Suppressor macrophage treated with lipopolysaccharide for 4 hours (primary cell): ENCODE measurements around the gene CACNA1B.

Experiments
- DNase-seq: peaks from one replicate; pipeline ENCODE4 v3.0.0-alpha.2; 2020

CACNA1B gene

DNA sequence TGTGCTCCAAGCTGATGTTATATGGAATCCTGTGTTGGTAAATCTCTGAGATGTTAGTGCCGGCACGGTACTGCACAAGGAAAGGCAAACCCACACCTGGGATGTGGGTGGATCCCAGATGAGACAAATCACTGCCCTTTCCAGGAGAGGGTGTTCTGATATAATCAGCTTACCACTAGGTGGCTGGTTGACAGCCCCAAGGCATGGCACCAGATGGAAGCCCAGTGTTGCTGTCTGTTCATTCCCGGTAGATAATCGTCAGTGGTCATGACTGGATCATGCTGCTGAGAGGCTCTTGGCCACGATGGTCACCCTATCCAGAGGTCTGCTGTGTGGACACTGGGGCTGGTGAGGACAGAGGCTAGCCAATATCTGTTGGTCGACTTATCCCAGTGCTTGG, 184.0 kb downstream of the CACNA1B start:
- DNase-seq = no peak

GRCh38 chr9:138062196-138062595, 184.6 kb downstream of the CACNA1B start:
- no peak for DNase-seq

DNA sequence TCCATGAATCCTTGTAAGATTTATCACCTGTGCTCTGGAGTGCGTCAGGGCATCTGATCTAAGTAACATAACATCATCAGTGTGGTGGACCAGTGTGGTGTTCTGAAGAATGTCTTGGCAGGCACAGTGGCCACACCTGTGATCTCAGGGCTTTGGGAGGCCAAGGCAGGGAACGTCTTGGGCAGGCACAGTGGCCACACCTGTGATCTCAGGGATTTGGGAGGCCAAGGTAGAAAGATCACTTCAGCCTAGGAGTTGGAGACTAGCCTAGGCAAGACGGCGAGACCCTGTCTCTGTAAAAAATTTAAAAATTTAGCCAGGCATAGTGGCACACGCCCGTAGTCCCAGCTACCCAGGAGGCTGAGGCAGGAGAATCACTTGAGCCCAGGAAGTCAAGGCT, 185.5 kb downstream of the CACNA1B start:
- no peak for DNase-seq

DNA sequence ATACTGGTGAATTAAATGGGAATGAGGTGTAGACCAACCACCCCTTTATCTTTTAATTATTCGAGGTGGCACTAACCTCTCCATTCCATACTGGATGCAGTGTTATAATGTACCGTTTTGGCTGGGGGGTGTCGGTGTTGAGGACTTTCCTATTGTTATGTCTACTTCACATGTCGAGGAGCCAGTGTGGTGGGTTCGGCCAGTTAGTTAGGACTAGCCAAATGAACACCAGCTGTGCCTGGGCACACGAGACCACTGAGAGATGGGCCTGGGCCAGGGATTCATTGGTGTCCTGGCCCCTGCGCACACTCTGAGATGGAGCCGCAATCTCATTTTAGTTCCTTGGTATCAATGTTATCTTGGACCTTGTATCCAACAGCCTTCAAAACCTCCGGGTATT, 186.2 kb downstream of the CACNA1B start:
- DNase-seq = no peak

DNA sequence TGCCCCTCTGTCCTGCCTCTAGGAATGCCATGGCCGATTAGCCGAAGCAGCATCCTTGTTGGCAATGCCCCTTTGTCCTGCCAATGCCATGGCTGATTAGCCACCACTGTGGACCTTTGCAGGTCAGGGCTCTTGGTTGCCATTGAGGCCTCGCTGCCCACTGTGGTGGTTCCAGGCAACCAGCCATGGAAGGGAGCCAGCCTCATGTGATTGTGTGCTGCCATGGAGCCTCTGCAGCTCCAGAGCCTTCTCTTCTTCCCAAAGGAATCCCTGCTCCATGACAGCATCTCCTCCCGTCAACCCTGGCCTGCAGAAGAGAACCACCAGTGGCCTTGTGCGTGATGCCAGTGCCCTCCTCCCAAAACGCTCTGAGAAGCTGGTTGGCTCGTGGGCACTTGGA, 187.0 kb downstream of the CACNA1B start:
- DNase-seq = no peak

DNA sequence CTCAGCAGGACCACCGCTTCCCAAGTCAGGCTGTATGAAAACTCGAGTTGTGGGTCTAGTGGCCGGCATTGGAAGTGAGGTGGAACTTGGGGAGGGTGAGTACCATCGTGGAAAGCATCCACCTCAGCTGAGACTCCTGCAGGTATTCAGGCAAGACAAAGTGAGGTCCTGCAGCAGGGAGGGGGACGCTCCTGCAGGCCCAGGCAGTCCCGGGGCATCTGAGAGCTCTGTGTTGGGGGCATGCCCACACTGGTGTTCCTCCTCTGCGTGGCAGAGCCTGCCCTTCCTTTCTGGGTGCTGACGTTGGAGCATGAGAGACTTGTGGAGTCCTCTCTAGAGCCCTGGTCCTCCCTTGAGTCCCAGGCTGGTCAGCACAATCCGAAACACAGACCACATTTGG, 187.7 kb downstream of the CACNA1B start:
- DNase-seq = no peak

DNA sequence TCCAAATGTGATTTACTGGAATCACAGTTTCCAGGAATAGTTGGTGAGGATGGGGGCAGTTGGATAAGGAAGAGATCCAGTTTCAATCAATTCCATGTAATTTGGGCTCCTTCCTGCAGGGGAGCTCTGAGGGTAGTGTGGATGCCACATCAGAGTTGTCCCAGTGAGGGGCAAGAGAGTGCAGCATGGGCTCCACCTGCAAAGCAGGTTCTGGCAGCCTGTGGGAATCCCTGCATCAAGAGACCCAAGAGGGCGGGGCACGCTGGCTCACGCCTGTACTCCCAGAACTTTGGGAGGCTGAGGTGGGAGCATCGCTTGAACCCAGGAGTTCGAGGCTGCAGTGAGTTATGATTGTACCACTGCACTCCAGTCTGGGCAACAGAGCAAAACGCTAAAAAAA, 188.5 kb downstream of the CACNA1B start:
- DNase-seq = no peak

GRCh38 chr9:138067613-138068367, 190.2 kb downstream of the CACNA1B start:
- DNase-seq = no peak

DNA sequence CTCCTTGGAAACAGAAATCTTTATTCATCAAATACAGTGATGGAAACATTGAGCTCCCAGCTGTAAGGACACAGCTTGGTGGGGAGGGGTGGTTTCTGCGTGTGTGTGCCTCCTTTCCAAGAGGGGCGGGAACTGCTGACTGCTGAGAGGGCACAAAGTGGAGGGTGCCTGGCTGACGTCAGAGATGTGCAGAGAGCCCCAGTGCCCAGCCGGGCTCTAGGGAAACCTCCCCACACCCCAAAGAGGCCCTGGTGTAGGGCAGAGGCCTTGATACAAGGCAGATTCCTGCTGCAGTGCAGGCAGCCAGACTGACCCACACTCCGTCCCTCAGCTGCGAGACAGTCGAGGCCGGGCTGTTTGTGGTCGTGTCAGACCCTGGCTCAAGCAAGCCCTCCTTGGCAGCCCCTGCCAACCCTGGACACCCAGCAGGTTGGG, 191.0 kb downstream of the CACNA1B start:
- no peak for DNase-seq

- DNase-seq = no peak
These were observed 192.3 kb downstream of the CACNA1B start for GRCh38 chr9:138069731-138070456.

- DNase-seq = no peak
These were observed 193.2 kb downstream of the CACNA1B start for GRCh38 chr9:138070815-138071214.

- no peak for DNase-seq
These were observed 193.7 kb downstream of the CACNA1B start for GRCh38 chr9:138071292-138071691.

DNA sequence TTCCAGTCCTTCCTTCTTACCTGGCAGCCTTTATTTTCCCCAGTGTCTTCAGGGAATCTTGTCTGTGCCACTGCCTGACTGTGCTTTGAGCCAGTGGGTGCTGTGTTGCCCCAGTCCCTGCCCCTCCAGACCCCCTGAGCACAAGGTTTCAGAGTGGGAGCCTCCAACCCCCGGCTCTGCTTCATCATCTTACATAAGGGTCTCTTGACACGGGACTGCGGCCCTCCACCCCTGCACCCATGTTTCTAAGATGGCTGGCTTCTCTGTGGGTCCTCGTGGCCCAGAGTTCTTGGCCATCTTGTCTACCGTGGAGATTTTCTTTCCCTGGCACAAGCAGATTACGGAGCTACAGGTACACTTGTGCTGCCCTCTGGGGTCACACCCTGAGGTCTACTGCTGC, 194.1 kb downstream of the CACNA1B start:
- no peak for DNase-seq

DNA sequence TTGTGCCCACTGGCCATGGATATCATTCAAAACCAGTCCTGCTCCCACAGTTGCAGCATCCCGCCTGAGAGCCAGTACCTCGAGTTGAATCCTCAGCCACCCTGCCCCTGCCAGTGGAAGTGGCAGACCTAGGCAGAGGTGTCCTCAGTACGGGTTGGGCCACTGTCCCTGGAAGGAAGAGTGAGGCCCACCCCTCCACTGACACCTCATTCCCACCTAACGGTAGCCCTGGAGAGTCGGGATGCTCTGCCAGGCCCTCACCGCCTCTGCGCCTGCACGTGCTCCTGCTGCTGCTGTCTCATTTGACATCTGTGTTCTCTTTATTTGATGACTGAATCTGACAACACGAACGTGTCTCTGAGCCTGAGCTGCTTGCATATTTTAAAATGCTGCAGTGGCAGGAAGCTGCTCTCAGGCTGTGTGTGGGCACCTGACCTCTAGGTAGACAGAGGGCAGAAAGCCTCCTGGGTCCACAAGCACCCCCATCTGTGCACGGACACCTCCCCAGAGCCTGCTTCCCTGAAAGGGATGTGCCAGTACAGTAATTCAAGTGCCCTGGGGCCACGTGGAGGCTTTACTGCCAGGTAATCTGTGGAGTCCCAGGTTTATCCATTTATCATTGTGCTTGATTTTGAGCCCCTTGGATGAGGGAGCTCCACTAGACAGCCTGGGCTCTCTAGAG, 194.7 kb downstream of the CACNA1B start:
- DNase-seq = no peak

DNA sequence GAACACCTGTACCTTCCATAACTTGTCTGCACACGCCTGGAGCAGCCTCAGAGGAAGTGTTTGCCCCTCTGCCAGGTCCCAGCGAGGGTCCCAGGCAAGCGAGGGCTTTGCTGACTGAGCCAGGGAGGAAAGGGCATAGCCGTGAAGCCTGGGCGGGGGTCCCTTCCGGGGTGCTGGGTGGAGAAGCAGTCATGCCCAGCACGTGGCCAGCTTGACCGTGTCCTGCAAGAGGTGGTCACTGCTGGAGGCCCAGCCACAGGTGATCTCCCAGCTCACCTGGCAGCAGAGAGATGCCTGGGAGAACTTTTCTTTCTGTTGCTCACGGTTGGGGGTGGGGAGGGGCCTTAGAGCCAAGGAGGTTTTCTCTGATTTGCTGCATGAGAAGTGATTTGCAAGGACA, 195.3 kb downstream of the CACNA1B start:
- DNase-seq = no peak

DNA sequence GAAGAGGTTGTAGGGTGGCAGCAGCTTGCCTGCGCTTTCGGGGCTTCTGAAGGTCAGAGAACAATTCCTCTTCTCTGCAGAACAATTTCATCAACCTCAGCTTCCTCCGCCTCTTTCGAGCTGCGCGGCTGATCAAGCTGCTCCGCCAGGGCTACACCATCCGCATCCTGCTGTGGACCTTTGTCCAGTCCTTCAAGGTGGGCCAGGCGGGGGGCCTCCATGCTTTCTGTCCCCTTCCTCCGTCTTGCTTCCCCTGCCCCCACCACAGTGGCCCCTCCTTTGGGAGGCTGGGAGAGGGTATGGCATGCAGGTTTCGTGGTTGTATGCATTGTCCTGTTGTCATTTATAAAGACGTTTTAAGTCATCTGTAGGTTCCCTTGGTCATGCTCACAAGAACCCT, 195.8 kb downstream of the CACNA1B start:
- no peak for DNase-seq

DNA sequence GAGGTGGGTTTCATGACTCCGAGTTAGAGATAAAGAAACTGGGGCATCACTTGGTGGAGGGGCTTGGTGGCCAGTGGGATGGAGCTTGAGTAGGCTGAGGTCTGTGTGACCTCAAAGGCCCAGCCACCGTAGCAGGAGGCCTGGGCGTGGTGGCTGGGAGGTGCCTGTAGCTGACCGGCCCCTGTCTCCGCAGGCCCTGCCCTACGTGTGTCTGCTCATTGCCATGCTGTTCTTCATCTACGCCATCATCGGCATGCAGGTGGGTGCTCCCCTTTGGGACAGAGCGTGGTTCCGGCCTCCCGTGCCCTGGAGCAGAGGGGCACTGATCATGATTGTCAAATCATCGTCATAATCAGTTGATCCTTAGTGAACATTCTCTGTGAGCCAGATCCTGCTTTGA, 196.2 kb downstream of the CACNA1B start:
- no peak for DNase-seq

- no peak for DNase-seq
These were observed 196.9 kb downstream of the CACNA1B start for GRCh38 chr9:138074516-138074915.

- DNase-seq = no peak
These were observed 197.9 kb downstream of the CACNA1B start for GRCh38 chr9:138075496-138075895.

GRCh38 chr9:138075961-138076649, 198.5 kb downstream of the CACNA1B start:
- no peak for DNase-seq

DNA sequence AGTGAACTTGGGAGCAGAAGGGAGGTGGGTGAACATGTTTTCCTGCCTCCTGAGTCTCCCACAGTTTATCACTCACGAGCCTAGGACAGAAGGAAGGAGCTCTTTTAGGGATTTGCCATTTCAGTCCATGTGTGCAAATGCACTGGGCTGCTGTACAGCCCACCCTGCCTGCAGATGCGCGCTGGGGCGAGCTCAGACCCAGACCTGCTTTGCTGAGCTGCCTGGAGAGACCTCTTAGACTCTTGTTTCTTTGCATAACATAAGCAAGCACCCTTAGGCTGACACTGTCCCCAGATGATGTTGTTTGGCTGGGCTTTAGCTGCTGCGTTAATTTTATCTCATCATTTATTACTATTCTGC, 199.0 kb downstream of the CACNA1B start:
- no peak for DNase-seq

DNA sequence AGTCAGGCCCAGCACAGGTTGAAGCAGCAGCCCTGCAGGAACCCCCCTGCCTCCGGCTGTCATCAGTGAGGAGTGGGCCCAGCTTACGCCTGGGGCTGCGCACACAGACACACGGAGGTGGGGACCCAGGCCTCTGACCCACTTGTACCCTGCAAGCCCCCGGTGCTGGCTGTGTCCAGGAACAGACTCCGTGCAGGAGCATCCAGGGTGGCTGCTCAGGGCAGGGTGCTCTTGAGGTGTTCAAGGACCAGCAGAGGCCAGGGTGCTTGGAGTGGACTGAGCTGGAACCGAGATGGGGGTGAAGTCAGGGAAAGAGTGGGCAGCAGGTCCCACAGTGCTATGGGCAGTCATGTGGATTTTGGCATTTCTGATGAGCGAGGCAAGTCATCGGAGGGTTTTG, 199.5 kb downstream of the CACNA1B start:
- DNase-seq = no peak

- DNase-seq = no peak
These were observed 200.4 kb downstream of the CACNA1B start for GRCh38 chr9:138077898-138078540.
